Heart left ventricle (tissue), 16 donors: Measurements from ENCODE around the gene LARGE2. TPM values are rescaled to one million over a fixed set of nuclear protein-coding genes. Genes with fewer than 3 reads are reported as not detected.

Experiments used
- ATAC-seq, 4 donors: fragments of 200-7000 bp; cut with Tn5 transposase; one replicate each; pipeline ENCODE4 v1.9.1; 2020 to 2022; ENCODE audit warnings: moderate library complexity in 4 of 4, mild to moderate bottlenecking in 3 of 4, moderate number of reproducible peaks in 1 of 4
- DNase-seq, 5 donors: peaks; one replicate each; pipeline ENCODE4 v3.0.0-alpha.2; 2020
- H3K27ac ChIP-seq, 12 donors: fragments of 200-600 bp; sonication (generic) in 4 of 12; one replicate each; pipeline versions ENCODE4 v1.5.0 to v1.8.0; 2016 to 2022; ENCODE audit warnings: mild to moderate bottlenecking in 2 of 12
- H3K27me3 ChIP-seq, 9 donors: fragments of 200-600 bp; sonication (generic) in 2 of 9; one replicate each; pipeline versions ENCODE4 v1.5.1 to v1.8.0; 2016 to 2022; ENCODE audit warnings: mild to moderate bottlenecking in 3 of 9
- H3K36me3 ChIP-seq, 9 donors: fragments of 200-600 bp; sonication (generic) in 2 of 9; one replicate each; pipeline versions ENCODE4 v1.5.0 to v1.8.0; 2018 to 2022; ENCODE audit warnings: mild to moderate bottlenecking in 2 of 9
- H3K4me1 ChIP-seq, 12 donors: fragments of 200-600 bp; sonication (generic) in 4 of 12; one replicate each; pipeline versions ENCODE4 v1.5.0 to v1.8.0; 2016 to 2022; ENCODE audit warnings: mild to moderate bottlenecking in 3 of 12
- H3K4me3 ChIP-seq, 12 donors: fragments of 200-600 bp; sonication (generic) in 4 of 12; one replicate each; pipeline versions ENCODE4 v1.5.0 to v1.8.0; 2017 to 2022; ENCODE audit warnings: mild to moderate bottlenecking in 9 of 12, moderate library complexity in 4 of 12
- H3K9me3 ChIP-seq, 12 donors: fragments of 200-600 bp; sonication (generic) in 4 of 12; one replicate each; pipeline versions ENCODE4 v1.5.0 to v1.8.0; 2016 to 2022; ENCODE audit warnings: mild to moderate bottlenecking in 1 of 12
- POLR2A ChIP-seq, 2 donors: fragments of 450-650 bp; IDR thresholded peaks; one replicate each; pipeline ENCODE4 v1.6.1; 2017; ENCODE audit warnings: antibody characterized with exemption in 2 of 2, mild to moderate bottlenecking in 2 of 2, moderate library complexity in 2 of 2
- WGBS, 4 donors: extraction: QIAGEN DNeasy Blood & Tissue Kit in 2 of 4; methylation state at CpG; one replicate each; pipeline versions ENCODE4 v1.1.5 to v1.1.7; 2013 to 2018; 5-methylcytosine and 5-hydroxymethylcytosine counted together
- intact Hi-C, 10 donors: fragments of 100-400 bp; cut with DNase I; formaldehyde crosslinking; loops; one replicate each; pipeline versions ENCODE4 v1.11.1 to v1.14.2; 2022
- polyA plus RNA-seq, 2 donors: library from polyadenylated mRNA; stranded (reverse); fragments of 200-250 nt; gene quantifications; one replicate each; pipeline ENCODE4 v1.2.3, GENCODE V29; 2013
- total RNA-seq, 9 donors: library from RNA; depleted of rRNA in 2 of 9; stranded (reverse); fragments of >200 nt in 2 of 9; fragmentation: NEBNext Ultra II Directional in 3 of 9; extraction: Animal tissue kit (Norgen Biotek cat#: 25700) in 3 of 9; gene quantifications; one replicate each; pipeline versions ENCODE4 v1.1.0 to v1.2.4, GENCODE V29; 2016 to 2023
- TF ChIP-seq, protein P1 (sequence below), 12 donors: fragments of 200-600 bp; sonication (generic) in 4 of 12; IDR thresholded peaks; one replicate each; pipeline versions ENCODE4 v1.5.0 to v1.8.0; 2018 to 2022; ENCODE audit warnings: antibody characterized with exemption in 12 of 12, mild to moderate bottlenecking in 5 of 12
- donor health status: ischemic (EF 13 %, LVEDD 7.1; RV severe dilation, severe dysfunction).
- donor health status: healthy with polysubstance abuse.
- donor health status: DM: no; HTN: yes; CAD: no.
- donor health status: DM: no; HTN: no; CAD: no.
- donor health status: ischemic (EF 25% LVEDD 6.9; RV normal size, moderate dysfunction).
- donor health status: ischemic (EF 25% LVEDD 5.7; RV mildly dilated, moderate dysfunction).
- donor health status: healthy.
- donor health status: DM: yes; HTN: yes; CAD: no.
- donor health status: ischemic (EF 35%, LVEDD 5.7; RV mildly dilated, moderate dysfunction).
- donor health status: nonischemic (EF 11% LVEDD 7.7; RV severe dilation, severe dysfunction).
- donor health status: DM: yes; HTN: yes; CAD: no.
- donor health status: PGD.
- donor health status: ischemic (EF 29% LVEDD 5.4; RV normal size, mild dysfunction).
- donor health status: nonischemic (EF 23%, LVEDD 6.1; RV moderate dilation, normal function).

Gene LARGE2
- total and polyA plus RNA-seq, 11 donors: 0.17 to 0.88 TPM; not detected in 9

DNA sequence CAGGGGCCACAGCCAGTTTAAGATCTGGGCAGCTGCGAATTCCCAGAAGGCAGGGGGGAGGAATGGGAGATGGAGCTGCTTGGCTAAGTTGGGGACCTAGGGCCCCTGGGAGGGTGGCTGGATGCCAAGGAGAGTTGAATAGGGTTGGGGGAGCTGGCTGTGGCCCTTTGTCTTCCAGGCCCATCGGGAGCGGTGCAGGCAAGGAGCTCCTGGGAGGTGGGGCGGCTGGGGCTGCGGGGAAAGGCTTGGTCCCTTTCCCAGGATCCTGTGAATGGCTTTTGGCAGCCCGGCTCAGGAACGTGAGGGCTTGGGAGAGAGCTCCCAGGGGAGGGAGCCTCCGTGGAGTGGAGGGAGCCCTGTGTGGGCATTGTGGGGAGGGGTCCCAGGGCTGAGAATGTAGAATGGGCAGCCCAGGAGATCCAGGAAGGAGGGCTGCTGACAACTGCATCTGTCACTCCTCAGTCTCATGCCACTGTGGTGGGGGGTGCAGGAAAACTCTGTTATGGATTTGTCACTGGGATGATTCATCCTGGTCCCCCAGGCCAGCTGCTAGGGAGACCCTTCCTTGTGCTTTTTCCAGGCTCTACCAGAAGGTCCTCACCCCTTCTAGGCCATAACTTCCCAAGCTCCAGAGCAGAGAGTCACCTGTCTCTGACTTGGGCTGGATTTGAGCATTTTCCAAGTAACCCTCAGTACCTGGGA is 21.4 kb upstream of the LARGE2 start:
- WGBS, 4 donors: 11 to 18% (median 13%) methylated on average over 8 of the region's 8 CpGs
- H3K27ac ChIP-seq: peak overlapping the region in 1 of 12 donors; percentile 17
- peak in 2 of 4 donors; percentile 34 to 40 for ATAC-seq
- H3K4me1 ChIP-seq: peaks cover 5 to 29% (median 23%) of the 10 kb centered on the region in 12 donors
- H3K4me3 ChIP-seq: peak overlapping the region in 10 of 12 donors; percentile 32 to 78 (median 60)
- peaks cover 0 to 17% (median 0%) of the 10 kb centered on the region in 9 donors for H3K36me3 ChIP-seq
- peaks cover 0 to 30% (median 0%) of the 10 kb centered on the region in 9 donors for H3K27me3 ChIP-seq
- TF ChIP-seq, protein P1, sequence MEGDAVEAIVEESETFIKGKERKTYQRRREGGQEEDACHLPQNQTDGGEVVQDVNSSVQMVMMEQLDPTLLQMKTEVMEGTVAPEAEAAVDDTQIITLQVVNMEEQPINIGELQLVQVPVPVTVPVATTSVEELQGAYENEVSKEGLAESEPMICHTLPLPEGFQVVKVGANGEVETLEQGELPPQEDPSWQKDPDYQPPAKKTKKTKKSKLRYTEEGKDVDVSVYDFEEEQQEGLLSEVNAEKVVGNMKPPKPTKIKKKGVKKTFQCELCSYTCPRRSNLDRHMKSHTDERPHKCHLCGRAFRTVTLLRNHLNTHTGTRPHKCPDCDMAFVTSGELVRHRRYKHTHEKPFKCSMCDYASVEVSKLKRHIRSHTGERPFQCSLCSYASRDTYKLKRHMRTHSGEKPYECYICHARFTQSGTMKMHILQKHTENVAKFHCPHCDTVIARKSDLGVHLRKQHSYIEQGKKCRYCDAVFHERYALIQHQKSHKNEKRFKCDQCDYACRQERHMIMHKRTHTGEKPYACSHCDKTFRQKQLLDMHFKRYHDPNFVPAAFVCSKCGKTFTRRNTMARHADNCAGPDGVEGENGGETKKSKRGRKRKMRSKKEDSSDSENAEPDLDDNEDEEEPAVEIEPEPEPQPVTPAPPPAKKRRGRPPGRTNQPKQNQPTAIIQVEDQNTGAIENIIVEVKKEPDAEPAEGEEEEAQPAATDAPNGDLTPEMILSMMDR (IDR thresholded peaks at IDR 0.05): no peak
- no peak for TF ChIP-seq POLR2A (IDR thresholded peaks at IDR 0.05)
- no peaks in the 10 kb centered on the region for H3K9me3 ChIP-seq
- intact Hi-C loops: no loop called here
- DNase-seq: peak in 2 of 5 donors; percentile 41 to 59

DNA sequence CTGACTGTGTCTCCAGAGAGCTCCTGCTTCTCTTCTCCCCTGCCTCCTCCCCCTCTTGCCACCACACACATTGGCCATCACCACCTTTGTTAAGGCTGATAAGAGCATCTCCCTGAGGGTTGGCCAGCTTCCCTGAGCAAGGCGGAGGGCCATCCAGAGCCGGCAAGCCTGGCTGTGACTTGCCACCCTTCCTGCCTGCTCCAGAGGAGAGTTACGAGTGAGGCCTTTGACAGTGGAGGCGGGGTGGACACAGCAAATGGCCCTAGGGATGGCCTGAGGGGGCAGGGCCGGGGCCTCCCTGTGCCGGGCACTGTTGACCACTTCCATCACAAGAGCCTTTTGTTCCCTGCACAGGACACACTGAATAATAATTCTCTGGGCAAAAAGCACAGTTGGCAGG is 20.8 kb upstream of the LARGE2 start:
- intact Hi-C loops: no loop called here
- no peak for DNase-seq
- TF ChIP-seq, protein P1 (IDR thresholded peaks at IDR 0.05): no peak
- TF ChIP-seq POLR2A (IDR thresholded peaks at IDR 0.05): no peak

DNA sequence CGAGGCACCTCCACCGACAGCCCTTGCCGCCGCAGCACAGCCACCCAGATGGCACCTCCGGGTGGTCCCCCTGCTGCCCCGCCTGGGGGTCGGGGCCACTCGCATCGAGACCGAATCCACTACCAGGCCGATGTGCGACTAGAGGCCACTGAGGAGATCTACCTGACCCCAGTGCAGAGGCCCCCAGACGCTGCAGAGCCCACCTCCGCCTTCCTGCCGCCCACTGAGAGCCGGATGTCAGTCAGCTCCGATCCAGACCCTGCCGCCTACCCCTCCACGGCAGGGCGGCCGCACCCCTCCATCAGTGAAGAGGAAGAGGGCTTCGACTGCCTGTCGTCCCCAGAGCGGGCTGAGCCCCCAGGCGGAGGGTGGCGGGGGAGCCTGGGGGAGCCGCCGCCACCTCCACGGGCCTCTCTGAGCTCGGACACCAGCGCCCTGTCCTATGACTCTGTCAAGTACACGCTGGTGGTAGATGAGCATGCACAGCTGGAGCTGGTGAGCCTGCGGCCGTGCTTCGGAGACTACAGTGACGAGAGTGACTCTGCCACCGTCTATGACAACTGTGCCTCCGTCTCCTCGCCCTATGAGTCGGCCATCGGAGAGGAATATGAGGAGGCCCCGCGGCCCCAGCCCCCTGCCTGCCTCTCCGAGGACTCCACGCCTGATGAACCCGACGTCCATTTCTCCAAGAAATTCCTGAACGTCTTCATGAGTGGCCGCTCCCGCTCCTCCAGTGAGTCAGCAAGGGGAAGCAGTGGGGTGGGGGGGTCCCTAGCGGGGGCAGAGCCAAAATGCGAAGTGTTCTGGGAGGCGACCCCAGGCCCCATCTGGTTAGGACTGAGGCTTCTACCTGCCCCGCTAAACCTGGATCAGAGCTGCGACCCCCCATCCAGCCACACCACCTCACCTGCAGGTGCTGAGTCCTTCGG is 19.7 kb upstream of the LARGE2 start:
- H3K4me1 ChIP-seq: peaks cover 5 to 29% (median 23%) of the 10 kb centered on the region in 12 donors
- H3K27me3 ChIP-seq: peaks cover 0 to 24% (median 0%) of the 10 kb centered on the region in 9 donors
- ATAC-seq (no peak), DNase-seq (no peak)
- no peak overlapping the region for H3K27ac ChIP-seq
- peaks cover 0 to 17% (median 0%) of the 10 kb centered on the region in 9 donors for H3K36me3 ChIP-seq
- no peaks in the 10 kb centered on the region for H3K9me3 ChIP-seq
- intact Hi-C loops: no loop called here
- TF ChIP-seq POLR2A (IDR thresholded peaks at IDR 0.05): no peak
- TF ChIP-seq, protein P1 (IDR thresholded peaks at IDR 0.05): no peak
- WGBS, 4 donors: 94 to 96% (median 94%) methylated on average over 37 to 56 of the region's 56 CpGs
- no peak overlapping the region for H3K4me3 ChIP-seq

More for the DNA sequence above, 20.8 kb upstream of the LARGE2 start:
- H3K27ac ChIP-seq: no peak overlapping the region
- H3K4me3 ChIP-seq: no peak overlapping the region
- H3K4me1 ChIP-seq: peaks cover 5 to 29% (median 23%) of the 10 kb centered on the region in 12 donors
- no peak for ATAC-seq
- H3K27me3 ChIP-seq: peaks cover 0 to 25% (median 0%) of the 10 kb centered on the region in 9 donors
- no peaks in the 10 kb centered on the region for H3K9me3 ChIP-seq
- 66 to 83% (median 79%) methylated on average over 2 to 6 of the region's 6 CpGs for WGBS, 4 donors
- peaks cover 0 to 17% (median 0%) of the 10 kb centered on the region in 9 donors for H3K36me3 ChIP-seq
